K562 (cell line): ENCODE results near the gene ACAP2. TPM values are rescaled to one million over a fixed set of nuclear protein-coding genes. Genes with fewer than 3 reads are reported as not detected.

Source experiments
- ATAC-seq: fragments of 200-7000 bp; cut with Tn5 transposase; 3 replicates; pipeline ENCODE4 v1.9.1; 2020; ENCODE audit warnings: moderate library complexity
- BruUV-seq: library from RNA; stranded (reverse); fragments of 400-500 nt; replicated peaks from 2 replicates; lab custom pipeline; 2021; lab: Mats Ljungman, UMichigan
- CTCF ChIA-PET: fragments of 300-600 bp; formaldehyde crosslinking; extraction: SDS; loops from one replicate; lab custom pipeline; 2021; ENCODE audit warnings: low intra/inter-chr PET ratio; lab: Yijun Ruan, JAX
- POLR2A ChIA-PET: fragments of 300-600, 350-650 bp; sonication (Branson Sonifier 250); formaldehyde crosslinking; extraction: SDS; loops from one replicate; lab custom pipeline; 2021; ENCODE audit warnings: antibody characterized with exemption, inconsistent platforms; lab: Yijun Ruan, JAX
- DNase-seq, 4 experiments: peaks; one replicate each; pipeline versions ENCODE4 v3.0.0 to v3.0.0-alpha.2; 2011 to 2018; ENCODE audit warnings: low spot score in 3 of 4, mixed read lengths in 3 of 4; ENCODE audit errors: extremely low read depth in 1 of 4
- FAIRE-seq: peaks from 2 replicates; lab custom pipeline; 2011; peaks lifted over from hg19 to GRCh38; lab: Jason Lieb, UNC
- H2AFZ ChIP-seq: 2 replicates; pipeline ENCODE4 v1.6.0; 2011; ENCODE audit warnings: low read depth, low read length, control low read depth, inconsistent platforms
- H3K27ac ChIP-seq: fragments of 200-600 bp; 3 replicates; pipeline ENCODE4 v1.8.0; 2011; ENCODE audit warnings: low read depth, mild to moderate bottlenecking, control low read depth, inconsistent platforms, low read length, moderate library complexity, mixed read lengths; ENCODE audit errors: extremely low read depth
- H3K27me3 ChIP-seq, 2 experiments: fragments of 300-600 bp in 1 of 2; 2 replicates in 1 of 2; 3 replicates in 1 of 2; pipeline versions ENCODE4 v1.6.0 to v1.8.0; 2011; ENCODE audit warnings: inconsistent platforms in 2 of 2, low read length in 2 of 2, mild to moderate bottlenecking in 1 of 2, mixed read lengths in 1 of 2, moderate library complexity in 1 of 2; ENCODE audit not compliant: control insufficient read depth in 2 of 2, insufficient read depth in 2 of 2
- H3K36me3 ChIP-seq: fragments of 300-600 bp; 3 replicates; pipeline ENCODE4 v1.8.0; 2011; ENCODE audit warnings: mild to moderate bottlenecking, low read length, inconsistent platforms; ENCODE audit not compliant: control insufficient read depth, insufficient read depth
- H3K4me1 ChIP-seq, 2 experiments: fragments of 200-600 bp in 1 of 2; replicated peaks in 1 of 2; 2 replicates in 1 of 2; 3 replicates in 1 of 2; pipeline versions ENCODE4 v1.5.1 to v1.8.0; 2011; ENCODE audit warnings: inconsistent platforms in 2 of 2, low read length in 2 of 2, mild to moderate bottlenecking in 1 of 2, mixed read lengths in 1 of 2, moderate library complexity in 1 of 2; ENCODE audit not compliant: control insufficient read depth in 2 of 2, insufficient read depth in 2 of 2
- H3K4me2 ChIP-seq: 2 replicates; pipeline ENCODE4 v1.6.1; 2011; ENCODE audit warnings: low read length, control low read depth, inconsistent platforms, mixed read lengths; ENCODE audit not compliant: insufficient read depth
- H3K4me3 ChIP-seq: fragments of 200-600 bp; sonication (generic), shearing (Covaris generic); 2 replicates; pipeline ENCODE4 v1.5.1; 2016; ENCODE audit warnings: control low read depth, inconsistent platforms
- H3K79me2 ChIP-seq: fragments of 200-600 bp; 3 replicates; pipeline ENCODE4 v1.8.0; 2011; ENCODE audit warnings: low read length, inconsistent platforms; ENCODE audit not compliant: control insufficient read depth, insufficient read depth
- H3K9ac ChIP-seq, 2 experiments: 2 replicates each; pipeline versions ENCODE4 v1.6.0 to v1.6.1; 2011; ENCODE audit warnings: low read depth in 2 of 2, low read length in 2 of 2, control low read depth in 1 of 2, inconsistent platforms in 1 of 2, mild to moderate bottlenecking in 1 of 2, mixed read lengths in 1 of 2; ENCODE audit not compliant: insufficient read depth in 1 of 2
- H3K9me1 ChIP-seq: one replicate; pipeline ENCODE4 v1.6.0; 2011; ENCODE audit warnings: inconsistent platforms, mild to moderate bottlenecking, low read length, moderate library complexity; ENCODE audit not compliant: control insufficient read depth, insufficient read depth
- H3K9me3 ChIP-seq: replicated peaks from 2 replicates; pipeline ENCODE4 v1.5.1; 2011; ENCODE audit warnings: low read depth, low read length, inconsistent platforms; ENCODE audit not compliant: control insufficient read depth, insufficient read depth
- H4K20me1 ChIP-seq: replicated peaks from 2 replicates; pipeline ENCODE4 v1.6.1; 2011; ENCODE audit warnings: low read length, inconsistent platforms, mixed read lengths; ENCODE audit not compliant: control insufficient read depth, insufficient read depth
- L3MBTL2 ChIP-seq: fragments of 450-650 bp; IDR thresholded peaks from 2 replicates; pipeline ENCODE4 v1.6.1; 2016; ENCODE audit warnings: mild to moderate bottlenecking, moderate library complexity
- PML ChIP-seq: IDR thresholded peaks from 2 replicates; pipeline ENCODE4 v1.6.1; 2012; ENCODE audit warnings: low read length, inconsistent platforms
- POLR2AphosphoS5 ChIP-seq: IDR thresholded peaks from 2 replicates; pipeline ENCODE4 v1.6.1; 2011; ENCODE audit warnings: mild to moderate bottlenecking, low read depth, low read length, moderate library complexity; ENCODE audit not compliant: control insufficient read depth, insufficient read depth
- POLR2H ChIP-seq: IDR thresholded peaks from 2 replicates; pipeline ENCODE4 v1.6.1; 2016; ENCODE audit warnings: missing genetic modification characterization, low read depth, mild to moderate bottlenecking, control low read depth, missing compliant biosample characterization, moderate library complexity
- ZKSCAN1 ChIP-seq: fragments of 150-350 bp; IDR thresholded peaks from 2 replicates; pipeline ENCODE4 v1.6.1; 2016; ENCODE audit warnings: low read depth, low read length
- ZNF316 ChIP-seq: fragments of 450-650 bp; IDR thresholded peaks from 2 replicates; pipeline ENCODE4 v1.6.1; 2016
- ZNF77 ChIP-seq: fragments of 250-450 bp; sonication (Bioruptor Pico); IDR thresholded peaks from 2 replicates; pipeline ENCODE4 v1.5.0; 2020
- WGBS: fragments of 100-300 bp; shearing (Covaris generic); methylation state at CpG from one replicate; pipeline ENCODE4 v1.1.6; 2016; ENCODE audit warnings: low coverage, mixed read lengths; ENCODE audit not compliant: insufficient coverage; ENCODE audit errors: missing lambda C conversion rate; 5-methylcytosine and 5-hydroxymethylcytosine counted together
- in situ Hi-C: fragments of 300-500 bp; cut with MboI; formaldehyde crosslinking; loops from 4 replicates; pipeline ENCODE4 v1.15.0; 2018; ENCODE audit warnings: inconsistent platforms, mixed read lengths
- intact Hi-C: fragments of 100-400 bp; cut with micrococcal nuclease; formaldehyde crosslinking; loops from 2 replicates; pipeline ENCODE4 v1.14.2; 2022
- polyA plus RNA-seq, 8 experiments: library from polyadenylated mRNA; depleted of rRNA in 4 of 8; stranded (reverse) in 5 of 8; unstranded in 3 of 8; fragments of >200 nt; fragmentation: Nextera tagmentation in 2 of 8; fragmentation: Illumina TruSeq in 1 of 8; extraction: Ambion mirVana in 2 of 8; extraction: Trizol in 1 of 8; gene quantifications; 2 replicates each; pipeline versions ENCODE4 v1.2.1 to v1.2.3, GENCODE V29; 2011 to 2014; ENCODE audit warnings: inconsistent platforms in 1 of 8, missing spikeins in 1 of 8
- total RNA-seq, 7 experiments: library from RNA; depleted of rRNA in 6 of 7; stranded (reverse); fragments of >200 nt in 6 of 7; fragmentation: Illumina TruSeq in 2 of 7; extraction: Trizol in 2 of 7; gene quantifications; 2 replicates each; pipeline versions ENCODE4 v1.2.1 to v1.2.3, GENCODE V29; 2011 to 2021; ENCODE audit warnings: low replicate concordance in 1 of 7
- TF ChIP-seq, protein P1 (sequence below): fragments of 250-450 bp; sonication (Bioruptor Pico); IDR thresholded peaks from 2 replicates; pipeline ENCODE4 v1.8.0; 2022; ENCODE audit warnings: inconsistent platforms, mild to moderate bottlenecking, moderate library complexity, borderline replicate concordance
- TF ChIP-seq, protein P2 (sequence below): fragments of 450-650 bp; formaldehyde crosslinking; IDR thresholded peaks from 2 replicates; pipeline ENCODE4 v1.4.0; 2022; ENCODE audit warnings: missing genetic modification characterization
- TF ChIP-seq, protein P3 (sequence below), 2 experiments: fragments of 450-650 bp in 1 of 2; IDR thresholded peaks; 2 replicates each; pipeline ENCODE4 v1.6.1; 2011 to 2017; ENCODE audit warnings: low read depth in 2 of 2, antibody characterized with exemption in 1 of 2, borderline replicate concordance in 1 of 2, low read length in 1 of 2, mild to moderate bottlenecking in 1 of 2, mixed read lengths in 1 of 2; ENCODE audit not compliant: control insufficient read depth in 1 of 2

Gene ACAP2
- total and polyA plus RNA-seq, 9 of the 15 experiments (the other 6 are each of a cell fraction or from before 2014, with no cell fraction given): 10.6 to 52.7 (median 34.4) TPM

DNA sequence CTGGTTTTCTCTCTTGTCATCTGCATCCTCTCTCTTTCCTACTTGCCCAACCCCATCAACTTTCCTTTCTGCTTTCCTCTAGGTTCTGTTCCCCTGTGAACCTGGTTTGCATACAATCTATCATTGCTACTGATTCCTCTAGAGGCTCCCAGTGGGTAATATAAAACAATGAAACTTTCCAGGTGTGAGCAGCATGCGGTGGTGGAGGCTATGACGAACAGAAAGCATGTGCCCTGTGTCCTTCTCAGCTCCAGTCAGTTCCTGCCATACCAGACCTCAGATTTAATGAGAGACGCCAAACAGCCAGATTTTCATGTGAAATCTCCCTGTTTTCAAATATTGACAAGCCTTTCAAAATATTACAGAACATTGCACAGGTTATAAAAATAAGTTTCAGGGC lies 3.5 kb upstream of the ACAP2 start (continued):
- peak; percentile 58; the same call in 1 of the 2 replicates for TF ChIP-seq L3MBTL2

DNA sequence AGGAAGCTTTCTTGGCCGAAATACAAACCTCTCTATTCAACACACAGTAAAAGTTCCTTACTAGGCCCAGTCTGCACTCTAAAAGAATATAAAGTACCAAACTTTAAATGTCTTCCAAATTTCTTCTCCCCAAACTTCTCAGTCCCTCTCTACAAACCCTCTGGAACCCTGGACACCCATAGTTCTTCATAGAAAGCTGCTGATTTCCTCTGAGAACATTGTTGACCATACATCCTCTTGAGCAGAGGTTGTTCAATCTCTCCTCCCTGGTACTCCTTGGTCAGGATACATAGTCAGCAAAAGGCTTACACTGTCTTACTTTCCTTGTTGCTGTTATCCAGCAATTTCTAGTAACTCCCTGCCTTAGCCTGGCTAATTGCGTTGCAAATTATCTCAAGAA lies 3.1 kb upstream of the ACAP2 start:
- BruUV-seq: no TSS peak
- Histone ChIP-seq H3K9ac (no peak overlapping the region), H3K36me3 (no peaks in the 10 kb centered on the region), H3K4me3 (no peak overlapping the region), H3K27me3 (no peaks in the 10 kb centered on the region), H3K9me1 (no peaks in the 10 kb centered on the region), H3K4me2 (no peak overlapping the region), H2AFZ (peak overlapping the region; percentile 54), H3K79me2 (peaks cover 19% of the 10 kb centered on the region), H3K4me1 (peaks cover 13 to 18% of the 10 kb centered on the region in 2 experiments; a peak in 4 of 5 replicates), H4K20me1 (no peaks in the 10 kb centered on the region), H3K9me3 (no peaks in the 10 kb centered on the region), H3K27ac (no peak overlapping the region)
- DNase-seq (no peak), ATAC-seq (no peak), FAIRE-seq (no peak)
- TF ChIP-seq, protein P1, sequence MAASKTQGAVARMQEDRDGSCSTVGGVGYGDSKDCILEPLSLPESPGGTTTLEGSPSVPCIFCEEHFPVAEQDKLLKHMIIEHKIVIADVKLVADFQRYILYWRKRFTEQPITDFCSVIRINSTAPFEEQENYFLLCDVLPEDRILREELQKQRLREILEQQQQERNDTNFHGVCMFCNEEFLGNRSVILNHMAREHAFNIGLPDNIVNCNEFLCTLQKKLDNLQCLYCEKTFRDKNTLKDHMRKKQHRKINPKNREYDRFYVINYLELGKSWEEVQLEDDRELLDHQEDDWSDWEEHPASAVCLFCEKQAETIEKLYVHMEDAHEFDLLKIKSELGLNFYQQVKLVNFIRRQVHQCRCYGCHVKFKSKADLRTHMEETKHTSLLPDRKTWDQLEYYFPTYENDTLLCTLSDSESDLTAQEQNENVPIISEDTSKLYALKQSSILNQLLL: no peak
- TF ChIP-seq POLR2AphosphoS5: 0 out of 2 replicates have a peak, but pooled peaks have one; percentile 30
- TF ChIP-seq ZNF316: peak; percentile 29; the same call in 1 of the 2 replicates
- TF ChIP-seq, protein P2, sequence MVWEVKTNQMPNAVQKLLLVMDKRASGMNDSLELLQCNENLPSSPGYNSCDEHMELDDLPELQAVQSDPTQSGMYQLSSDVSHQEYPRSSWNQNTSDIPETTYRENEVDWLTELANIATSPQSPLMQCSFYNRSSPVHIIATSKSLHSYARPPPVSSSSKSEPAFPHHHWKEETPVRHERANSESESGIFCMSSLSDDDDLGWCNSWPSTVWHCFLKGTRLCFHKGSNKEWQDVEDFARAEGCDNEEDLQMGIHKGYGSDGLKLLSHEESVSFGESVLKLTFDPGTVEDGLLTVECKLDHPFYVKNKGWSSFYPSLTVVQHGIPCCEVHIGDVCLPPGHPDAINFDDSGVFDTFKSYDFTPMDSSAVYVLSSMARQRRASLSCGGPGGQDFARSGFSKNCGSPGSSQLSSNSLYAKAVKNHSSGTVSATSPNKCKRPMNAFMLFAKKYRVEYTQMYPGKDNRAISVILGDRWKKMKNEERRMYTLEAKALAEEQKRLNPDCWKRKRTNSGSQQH: 0 out of 2 replicates have a peak, but pooled peaks have one; percentile 57
- 0 out of 2 replicates have a peak, but pooled peaks have one; percentile 18 for TF ChIP-seq POLR2H (tag)
- TF ChIP-seq ZKSCAN1: no peak
- TF ChIP-seq PML: peak; percentile 62; the same call in 1 of the 2 replicates
- TF ChIP-seq, protein P3, sequence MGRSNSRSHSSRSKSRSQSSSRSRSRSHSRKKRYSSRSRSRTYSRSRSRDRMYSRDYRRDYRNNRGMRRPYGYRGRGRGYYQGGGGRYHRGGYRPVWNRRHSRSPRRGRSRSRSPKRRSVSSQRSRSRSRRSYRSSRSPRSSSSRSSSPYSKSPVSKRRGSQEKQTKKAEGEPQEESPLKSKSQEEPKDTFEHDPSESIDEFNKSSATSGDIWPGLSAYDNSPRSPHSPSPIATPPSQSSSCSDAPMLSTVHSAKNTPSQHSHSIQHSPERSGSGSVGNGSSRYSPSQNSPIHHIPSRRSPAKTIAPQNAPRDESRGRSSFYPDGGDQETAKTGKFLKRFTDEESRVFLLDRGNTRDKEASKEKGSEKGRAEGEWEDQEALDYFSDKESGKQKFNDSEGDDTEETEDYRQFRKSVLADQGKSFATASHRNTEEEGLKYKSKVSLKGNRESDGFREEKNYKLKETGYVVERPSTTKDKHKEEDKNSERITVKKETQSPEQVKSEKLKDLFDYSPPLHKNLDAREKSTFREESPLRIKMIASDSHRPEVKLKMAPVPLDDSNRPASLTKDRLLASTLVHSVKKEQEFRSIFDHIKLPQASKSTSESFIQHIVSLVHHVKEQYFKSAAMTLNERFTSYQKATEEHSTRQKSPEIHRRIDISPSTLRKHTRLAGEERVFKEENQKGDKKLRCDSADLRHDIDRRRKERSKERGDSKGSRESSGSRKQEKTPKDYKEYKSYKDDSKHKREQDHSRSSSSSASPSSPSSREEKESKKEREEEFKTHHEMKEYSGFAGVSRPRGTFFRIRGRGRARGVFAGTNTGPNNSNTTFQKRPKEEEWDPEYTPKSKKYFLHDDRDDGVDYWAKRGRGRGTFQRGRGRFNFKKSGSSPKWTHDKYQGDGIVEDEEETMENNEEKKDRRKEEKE (IDR thresholded peaks at IDR 0.05; ENCODE audit: borderline replicate concordance in 1 of 2, control insufficient read depth in 1 of 2, low read depth in 2 of 2, low read length in 1 of 2): no peak
- TF ChIP-seq ZNF77 (CRISPR knock-in tag): no peak
- intact Hi-C loops (loop anchor here (10.0 kb wide), 1 partner anchor 79 kb away; no protein-coding TSS in a partner anchor), in situ Hi-C loops (no loop called here)
- ChIA-PET CTCF (no interaction called here), POLR2A (interaction anchor here (0.6 to 0.8 kb wide), 2 partner anchors 11 to 18 kb away, joined by 3 to 4 read pairs; no protein-coding TSS in a partner anchor)
- WGBS: 46% methylated on average over 2 of the region's 2 CpGs
